Hematopoietic multipotent progenitor cell treated with erythropoietin and hydrocortisone succinate and interleukin-3 and kit ligand, for 6 days (in vitro differentiated cells): Measurements from ENCODE around the gene MED12L.
"Not testable (repeated sequence)": the region's sequence is repeated elsewhere in the genome, so short reads cannot be mapped to it uniquely, and the experiment has no call there.

Source experiments
- DNase-seq: peaks from one replicate; pipeline ENCODE4 v3.0.0-alpha.2; 2015

MED12L gene

DNA sequence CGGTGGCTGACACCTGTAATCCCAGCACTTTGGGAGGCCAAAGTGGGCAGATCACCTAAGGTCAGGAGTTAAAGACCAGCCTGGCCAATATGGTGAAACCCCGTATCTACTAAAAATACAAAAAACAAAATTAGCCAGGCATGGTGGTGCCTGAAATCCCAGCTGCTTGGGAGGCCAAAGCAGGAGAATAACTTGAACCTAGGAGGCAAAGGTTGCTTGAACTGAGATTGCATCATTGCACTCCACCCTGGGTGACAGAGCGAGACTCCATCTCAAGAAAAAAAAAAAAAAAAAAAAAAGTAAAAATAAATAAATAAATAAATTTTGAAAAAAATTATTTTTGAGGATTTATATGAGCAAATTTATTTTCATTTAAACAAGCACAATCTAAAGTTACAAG lies 306.7 kb downstream of the MED12L start:
- not testable (repeated sequence) for DNase-seq

DNA sequence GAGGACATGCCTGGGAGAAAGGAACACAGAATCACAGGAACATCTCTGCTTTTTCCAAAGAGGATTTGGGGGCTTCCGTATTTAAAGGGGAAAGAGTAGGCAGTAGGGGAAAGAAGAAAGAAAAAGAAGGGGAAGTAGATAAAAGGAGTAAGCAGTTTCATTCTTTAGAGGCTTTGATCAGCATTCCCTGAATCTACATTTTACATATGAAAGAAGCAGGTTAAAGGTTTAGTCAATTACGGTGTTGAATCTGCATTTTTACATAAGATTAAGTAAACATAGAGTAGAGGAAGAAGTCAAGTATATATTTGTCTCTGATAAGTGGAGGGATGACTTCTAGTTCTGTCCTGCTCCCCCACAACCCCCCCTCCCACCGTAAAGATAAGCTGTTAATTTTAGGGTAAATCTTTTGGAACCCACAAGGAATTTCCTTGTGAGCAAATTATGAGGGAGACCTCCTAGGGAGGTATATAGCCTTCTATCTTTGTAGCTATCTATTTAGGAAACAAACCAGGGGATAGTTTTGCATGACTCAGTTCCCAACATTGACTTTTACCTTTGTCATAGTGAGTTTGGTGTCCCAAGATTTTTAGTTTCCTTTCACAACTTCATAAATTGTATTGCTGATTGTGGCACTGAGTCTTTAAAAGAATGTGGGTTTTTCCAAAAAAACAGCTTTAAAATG lies 307.8 kb downstream of the MED12L start:
- DNase-seq, result no peak

DNA sequence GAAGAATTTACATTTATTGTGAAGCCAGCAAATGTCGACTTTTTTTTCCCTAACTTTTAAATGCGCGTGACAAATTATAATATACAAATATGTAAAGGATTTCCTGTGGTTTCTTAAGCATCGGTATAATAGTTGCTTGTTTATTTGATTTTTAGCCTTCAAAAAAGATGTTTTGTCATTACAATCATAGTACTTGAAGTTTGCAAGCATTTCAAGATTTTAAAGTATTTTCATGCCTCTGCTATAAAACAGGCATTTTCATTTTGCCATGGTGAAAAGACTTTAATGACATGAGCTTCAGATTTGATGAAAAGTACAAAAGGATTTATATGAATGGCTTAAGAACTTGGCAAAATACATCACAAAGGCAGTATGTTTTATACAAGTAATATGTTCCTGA lies 308.5 kb downstream of the MED12L start:
- no peak for DNase-seq

DNA sequence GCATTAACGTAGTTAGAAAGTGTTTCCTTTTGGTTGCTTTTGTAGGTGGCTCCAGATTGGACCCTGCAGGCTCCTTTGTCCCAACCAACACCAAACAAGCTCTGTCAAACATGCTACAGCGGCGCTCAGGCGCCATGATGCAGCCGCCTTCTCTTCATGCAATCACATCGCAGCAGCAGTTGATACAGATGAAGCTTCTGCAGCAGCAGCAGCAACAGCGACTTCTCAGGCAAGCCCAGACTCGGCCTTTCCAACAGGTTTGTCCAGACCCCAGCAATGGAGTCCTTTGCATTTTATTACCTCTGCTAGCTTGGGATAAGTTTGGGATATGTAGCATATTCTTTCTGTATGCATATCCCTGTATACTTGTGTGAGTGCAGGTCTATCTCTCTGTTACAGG lies 309.1 kb downstream of the MED12L start:
- DNase-seq, result no peak

DNA sequence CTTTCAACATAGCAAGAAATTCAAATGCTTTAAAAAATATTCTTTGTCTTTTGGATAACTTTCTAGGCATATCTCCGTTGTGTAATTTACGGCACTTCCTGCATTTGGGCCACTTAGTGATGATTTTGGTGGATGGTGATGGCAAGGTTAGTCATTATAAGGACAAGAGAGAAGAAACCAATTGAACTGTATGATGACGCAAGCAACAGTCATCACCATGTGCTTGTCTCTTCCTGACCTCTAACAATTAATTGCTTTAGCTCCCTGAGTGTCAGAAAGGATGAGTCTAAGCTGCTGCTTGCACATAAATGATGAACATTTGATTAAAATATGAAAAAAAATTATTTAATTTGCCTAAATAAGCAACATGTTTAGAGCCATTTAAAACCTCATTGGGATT lies 310.3 kb downstream of the MED12L start:
- no peak for DNase-seq

DNA sequence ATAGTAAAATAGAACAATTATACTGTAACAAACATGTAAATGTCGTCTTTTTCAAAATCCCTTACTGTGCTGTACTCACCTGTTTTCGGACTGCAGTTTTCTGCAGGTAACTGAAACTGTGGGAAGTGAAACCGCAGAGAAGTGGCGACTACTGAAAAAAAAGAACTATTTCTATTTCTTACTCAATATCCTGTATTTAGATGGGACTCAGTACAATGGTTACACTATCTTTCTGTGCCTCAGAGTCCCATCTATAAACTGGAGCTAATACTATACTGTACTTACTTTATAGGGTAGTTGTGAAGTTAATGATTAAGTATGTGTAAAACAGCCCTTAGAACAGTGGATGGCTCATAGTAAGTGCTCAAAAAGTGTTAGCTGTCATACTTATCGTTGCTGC lies 313.4 kb downstream of the MED12L start:
- DNase-seq, result no peak

DNA sequence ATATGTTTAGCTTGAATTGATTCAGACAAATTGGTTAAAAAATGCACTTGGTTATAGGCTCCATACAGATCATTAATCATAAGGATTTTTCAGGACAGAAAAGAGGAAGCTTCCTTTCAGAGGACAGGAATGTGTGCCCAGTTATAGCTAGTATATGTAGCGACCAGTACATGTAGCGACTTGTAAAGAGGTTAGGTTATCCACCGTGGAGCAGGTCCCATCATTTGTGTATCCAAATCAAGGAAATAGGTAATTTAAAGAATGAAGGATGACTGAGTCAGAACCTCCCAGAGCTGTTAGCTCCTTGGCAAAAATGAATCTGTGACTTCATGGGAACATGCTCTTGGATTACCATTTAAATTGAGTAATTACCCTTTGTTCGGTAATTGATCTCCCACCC lies 314.9 kb downstream of the MED12L start:
- no peak for DNase-seq

DNA sequence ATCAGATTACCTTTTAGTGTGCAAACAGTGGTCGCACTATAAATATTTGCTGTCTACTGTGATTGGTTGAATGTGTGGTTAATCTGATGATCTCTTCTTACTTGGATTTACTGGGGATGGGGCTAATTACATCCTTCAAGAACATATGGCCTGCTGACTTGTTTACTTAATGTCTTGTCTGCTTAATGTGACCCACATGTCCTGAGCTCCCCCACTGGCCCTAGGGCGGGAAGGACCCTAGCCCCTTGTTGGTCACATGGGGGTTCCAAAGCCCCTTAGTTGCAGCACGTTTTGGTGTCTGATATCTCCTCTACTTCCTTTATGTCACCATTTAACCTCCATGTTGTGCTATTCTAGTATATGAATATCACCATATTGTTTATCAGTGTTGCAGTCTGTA lies 316.9 kb downstream of the MED12L start:
- no peak for DNase-seq

DNA sequence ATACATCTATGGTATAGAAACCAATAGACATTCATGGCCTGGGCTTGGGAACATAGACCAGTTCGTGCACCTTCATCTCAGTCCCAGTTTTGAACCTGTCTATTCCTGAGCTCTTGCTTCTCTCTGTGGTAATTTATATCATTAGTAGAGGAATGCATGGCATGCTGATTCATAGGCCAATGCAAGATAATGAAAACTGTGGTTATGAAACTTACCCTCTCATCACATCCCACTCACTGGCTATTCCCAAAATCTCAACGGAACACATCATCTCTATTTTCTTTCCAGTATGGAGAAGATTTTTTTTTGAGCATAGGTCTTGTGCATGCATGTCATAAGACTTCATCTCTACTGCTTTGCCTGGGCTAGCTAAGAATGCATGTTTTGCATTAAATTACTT lies 317.8 kb downstream of the MED12L start:
- DNase-seq, result no peak

DNA sequence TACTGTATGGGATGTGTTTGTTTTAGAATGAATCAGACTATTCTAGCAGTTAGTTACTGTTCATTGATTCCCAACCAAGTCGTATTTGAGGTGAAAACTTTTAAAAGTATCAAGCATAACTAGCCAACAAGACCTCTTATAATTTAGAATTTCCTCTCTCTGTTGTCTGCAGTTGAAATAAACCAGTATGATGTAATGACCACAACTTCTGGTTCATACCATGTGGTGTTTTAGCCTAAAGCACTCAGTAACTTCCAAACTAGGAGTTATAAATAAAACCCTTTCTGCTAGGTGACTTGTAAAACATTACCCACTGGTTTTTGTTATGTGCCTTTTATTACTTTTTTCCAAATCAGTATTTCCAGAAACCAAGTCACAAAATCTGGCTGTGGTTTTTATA lies 318.9 kb downstream of the MED12L start:
- DNase-seq, result peak; percentile 30

DNA sequence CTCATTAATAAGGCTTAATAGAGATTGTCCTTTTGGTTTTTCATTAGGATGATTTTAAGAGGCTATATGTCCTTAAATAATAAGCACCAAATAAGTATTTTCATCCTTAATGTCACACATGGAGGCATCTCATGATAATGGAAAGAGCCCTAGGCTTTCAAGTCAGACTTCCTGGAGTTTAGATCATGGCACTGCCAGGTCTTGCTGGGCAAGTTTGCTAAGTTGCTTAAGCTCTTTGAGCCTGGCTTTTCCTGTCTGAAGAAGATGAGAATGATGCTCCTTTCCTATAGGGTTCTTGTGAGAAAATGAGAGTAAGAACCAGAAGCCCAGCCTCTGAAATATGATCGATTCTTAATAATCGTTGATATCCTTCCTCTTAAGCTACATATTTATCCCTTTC lies 322.5 kb downstream of the MED12L start:
- DNase-seq, result no peak

DNA sequence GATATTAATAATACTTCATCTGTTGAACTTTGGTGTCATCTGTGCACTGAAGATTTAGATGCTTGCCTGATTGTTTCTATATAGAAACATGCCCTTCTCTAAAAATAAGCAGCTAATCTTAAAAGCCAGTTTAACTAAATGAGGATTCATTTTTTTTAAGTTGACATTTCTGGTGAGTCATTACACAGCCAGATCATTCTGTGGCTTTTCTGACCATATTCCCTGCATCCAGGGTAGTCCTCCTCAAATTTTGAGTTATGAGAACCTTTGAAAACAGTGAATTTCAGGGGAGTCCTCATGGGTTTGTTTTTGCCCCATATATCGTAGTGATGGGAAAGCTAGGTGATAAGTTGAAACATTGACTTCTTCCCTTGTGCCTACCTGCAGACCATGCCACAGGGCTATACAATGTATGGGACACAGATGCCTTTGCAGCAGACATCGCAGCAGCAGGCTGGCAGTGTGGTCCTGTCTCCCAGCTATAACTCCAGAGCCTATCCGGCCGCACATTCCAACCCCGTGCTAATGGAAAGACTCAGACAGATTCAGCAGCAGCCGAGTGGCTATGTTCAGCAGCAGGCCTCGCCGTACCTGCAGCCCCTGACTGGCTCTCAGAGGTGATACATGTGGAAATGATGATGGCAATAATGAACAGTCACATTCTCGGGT lies 325.6 kb downstream of the MED12L start:
- DNase-seq, result no peak

DNA sequence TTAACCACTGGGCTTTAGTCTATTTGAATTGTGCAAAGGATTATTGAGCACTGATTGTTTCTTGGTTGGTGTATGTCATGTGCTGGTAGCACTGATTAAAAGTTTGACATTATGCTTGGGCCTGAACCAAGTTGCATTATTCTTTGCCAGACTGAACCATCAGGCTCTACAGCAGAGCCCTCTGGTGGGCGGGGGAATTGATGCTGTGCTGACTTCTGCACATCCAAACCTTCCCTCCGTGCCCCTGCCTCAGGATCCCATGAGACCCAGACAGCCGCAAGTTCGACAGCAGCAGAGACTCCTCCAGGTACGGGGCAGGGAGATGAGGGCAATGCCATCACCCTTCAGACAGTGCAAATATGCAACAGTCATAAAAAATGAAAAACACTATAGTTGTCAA lies 327.5 kb downstream of the MED12L start:
- DNase-seq, result no peak

DNA sequence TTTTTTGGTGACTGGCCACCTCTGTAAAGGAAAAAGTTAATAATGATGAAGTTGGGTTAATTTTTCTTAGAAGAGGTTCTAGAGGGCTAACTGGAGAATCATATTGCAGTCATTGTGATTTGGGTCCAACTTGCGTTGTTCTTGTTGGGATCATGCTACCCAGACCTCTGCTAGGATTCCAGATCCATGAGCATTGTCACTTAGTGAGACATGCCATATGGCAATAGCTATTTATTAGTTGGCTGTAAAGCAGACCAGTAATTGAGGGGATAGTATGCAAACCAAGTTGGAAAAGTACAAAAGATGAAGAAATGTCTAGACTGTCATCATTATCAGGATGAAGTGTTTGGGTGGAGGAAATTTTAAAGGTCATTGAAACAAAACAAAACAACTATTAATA lies 329.8 kb downstream of the MED12L start:
- DNase-seq, result no peak

DNA sequence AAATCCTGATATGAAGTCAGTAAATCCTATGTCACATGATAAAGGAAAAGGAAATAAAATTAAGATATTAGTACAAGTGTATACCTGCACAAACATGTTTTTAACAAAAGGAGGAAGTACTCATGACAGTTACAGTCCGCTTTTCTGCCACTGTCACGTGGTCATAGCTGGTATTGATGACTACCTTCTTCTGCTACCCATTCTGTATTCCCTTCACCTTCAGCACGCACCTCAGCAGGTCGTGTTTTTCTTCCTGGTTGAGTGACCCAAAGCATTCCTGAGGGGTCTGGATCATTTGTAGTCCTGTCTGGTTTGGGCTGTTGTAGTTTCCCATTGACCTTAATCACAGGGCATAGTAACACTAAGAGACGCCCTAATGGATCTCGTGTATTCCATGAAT lies 334.3 kb downstream of the MED12L start:
- no peak for DNase-seq

DNA sequence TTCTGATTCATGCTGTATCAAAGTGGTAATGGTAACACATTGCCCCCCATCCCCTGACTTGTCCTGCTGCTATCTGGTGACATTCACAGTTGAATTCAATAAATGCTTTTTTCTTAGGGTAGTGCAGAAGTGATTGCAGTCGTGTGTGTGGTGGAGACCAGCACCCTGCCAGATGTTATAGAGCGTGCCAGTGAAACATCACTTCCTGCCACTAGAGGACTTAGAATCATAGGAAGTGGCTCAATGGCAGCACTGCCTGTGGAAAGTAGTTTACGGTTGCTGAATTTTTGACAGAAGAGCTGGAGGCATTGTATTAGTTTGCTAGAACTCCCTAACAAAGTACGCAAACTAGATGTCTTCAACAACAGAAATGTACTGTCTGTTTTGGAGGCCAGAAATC lies 336.5 kb downstream of the MED12L start:
- DNase-seq, result peak; percentile 31

DNA sequence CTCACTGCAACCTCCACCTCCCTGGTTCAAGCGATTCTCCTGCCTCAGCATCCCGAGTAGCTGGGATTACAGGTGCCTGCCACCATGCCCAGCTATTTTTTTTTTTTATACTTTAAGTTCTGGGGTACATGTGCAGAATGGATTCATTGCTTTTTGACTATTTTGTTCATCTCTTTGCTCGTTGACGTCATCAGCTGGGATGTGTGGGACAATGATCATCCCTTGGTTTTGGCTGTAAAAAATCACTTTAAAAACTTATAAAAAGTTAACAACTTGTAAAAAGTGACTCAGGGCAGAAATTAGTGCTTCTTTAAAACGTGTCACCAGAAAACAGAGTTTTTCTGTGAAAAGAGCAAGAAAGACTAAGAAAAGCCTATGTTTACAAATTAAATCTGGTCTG lies 337.6 kb downstream of the MED12L start:
- no peak for DNase-seq

DNA sequence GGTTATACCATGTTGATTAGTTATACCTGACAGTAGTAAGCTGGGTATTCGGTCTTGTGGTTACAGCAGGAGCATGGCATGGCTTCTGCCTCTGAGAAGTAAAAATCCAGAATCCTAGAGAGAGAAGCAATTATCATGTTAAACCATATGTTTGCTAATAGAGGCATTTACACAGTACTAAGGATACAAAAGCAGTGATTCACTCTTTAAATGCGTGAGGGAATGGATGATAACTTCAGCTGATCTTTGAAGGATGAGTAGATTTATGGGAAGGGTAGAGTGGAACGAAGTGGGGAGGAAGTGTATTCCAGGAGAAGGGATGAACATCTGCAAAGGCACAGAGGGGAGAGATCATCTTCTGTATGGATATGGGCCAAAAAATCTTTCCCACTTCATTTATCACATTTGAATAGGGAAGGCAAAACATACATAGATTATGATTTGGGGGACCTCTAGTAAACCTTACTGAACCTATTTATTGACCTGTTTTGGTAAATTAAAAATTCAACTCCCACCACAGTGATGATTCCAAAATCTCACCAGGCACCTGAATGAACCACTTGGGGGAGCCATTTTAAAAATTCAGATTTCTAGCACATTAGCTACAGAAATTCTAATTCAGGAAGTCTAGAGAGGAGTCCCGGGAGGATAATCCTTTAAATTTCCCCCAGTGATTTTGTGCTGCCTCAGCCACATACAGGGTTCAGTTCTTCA lies 340.3 kb downstream of the MED12L start:
- peak; percentile 26 for DNase-seq

DNA sequence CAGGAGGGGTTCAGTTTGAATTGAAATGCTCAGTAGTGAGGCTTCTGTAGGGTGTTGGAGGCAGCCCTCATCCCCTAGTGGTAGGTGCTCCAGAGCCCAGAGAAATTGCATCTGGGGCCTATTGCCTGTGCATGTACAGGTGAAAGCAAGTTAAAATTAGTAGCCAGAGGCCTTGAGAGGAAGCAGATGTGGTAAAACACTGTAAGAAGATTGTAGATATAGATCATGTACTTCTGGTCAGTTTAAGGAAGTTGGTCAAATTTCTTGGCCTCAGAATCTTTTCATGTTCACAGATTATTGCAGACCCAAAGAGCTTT lies 340.8 kb downstream of the MED12L start:
- peak; percentile 49 for DNase-seq

DNA sequence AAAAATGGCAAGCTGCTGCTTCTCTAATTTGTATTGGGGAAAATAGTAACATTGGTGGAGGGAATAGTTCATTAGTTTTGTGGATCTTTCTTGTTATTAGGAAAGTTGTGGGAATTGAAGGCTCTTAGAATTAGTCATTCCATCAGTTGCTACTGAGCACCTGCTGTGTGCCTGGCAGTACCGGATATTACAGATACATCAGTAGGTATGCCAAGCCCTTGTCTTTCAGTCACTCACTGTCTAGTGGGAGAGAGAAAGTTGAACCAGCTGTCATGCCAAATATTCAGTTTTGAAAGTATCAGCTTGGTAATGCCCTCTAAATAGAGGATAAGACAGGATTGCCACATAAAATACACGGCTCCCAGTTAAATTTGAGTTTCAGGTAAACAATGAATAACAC lies 342.9 kb downstream of the MED12L start:
- no peak for DNase-seq

DNA sequence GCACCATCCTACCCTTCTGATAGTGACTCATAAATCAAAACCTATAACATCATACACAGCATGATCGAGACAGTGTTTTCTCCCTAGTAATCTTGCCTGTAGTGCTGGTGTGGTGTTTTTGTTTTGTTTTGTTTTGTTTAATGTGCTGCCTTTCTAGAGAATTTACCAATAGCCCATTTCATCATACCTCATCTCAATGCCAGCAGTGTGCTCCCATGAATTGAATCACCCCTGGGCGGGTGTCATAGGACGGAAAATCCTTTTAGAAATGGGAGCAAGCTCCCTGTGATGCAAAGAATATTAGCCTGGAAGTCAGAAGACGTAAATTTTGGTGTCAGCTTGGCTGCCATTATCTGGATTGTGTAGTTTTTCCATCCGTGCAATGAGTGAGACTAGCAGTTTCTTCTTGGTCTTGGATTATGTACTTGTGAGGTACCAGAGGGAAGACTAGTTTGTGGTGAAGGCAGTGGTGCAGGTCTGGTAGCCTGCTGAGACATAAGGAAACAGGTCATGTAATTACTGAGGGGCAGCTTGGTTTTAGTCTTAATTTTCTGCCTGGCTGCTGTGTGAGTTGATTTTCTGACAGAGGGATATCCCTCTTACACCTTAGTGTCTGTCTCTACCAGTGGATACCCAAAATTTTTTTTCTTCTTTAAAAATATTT lies 345.5 kb downstream of the MED12L start:
- DNase-seq, result no peak

DNA sequence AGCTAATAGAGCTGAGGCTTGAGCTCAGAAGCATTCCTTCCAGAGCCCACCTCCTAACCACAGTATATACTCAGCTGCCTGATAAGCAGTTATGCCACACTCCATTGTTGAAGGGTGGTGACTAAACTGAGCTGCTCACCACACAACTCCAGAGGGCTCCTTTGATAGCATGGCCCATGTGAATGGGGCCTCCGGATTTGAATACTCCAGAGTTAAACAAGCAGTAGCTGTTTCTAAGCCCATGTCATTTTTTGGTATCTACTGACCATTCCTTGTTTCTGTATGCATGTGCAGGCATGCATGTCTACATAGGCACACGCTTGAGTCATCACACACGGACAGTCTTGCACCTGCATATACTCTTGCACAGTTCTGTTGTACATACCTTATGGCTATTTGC lies 346.5 kb downstream of the MED12L start:
- DNase-seq, result peak; percentile 93

DNA sequence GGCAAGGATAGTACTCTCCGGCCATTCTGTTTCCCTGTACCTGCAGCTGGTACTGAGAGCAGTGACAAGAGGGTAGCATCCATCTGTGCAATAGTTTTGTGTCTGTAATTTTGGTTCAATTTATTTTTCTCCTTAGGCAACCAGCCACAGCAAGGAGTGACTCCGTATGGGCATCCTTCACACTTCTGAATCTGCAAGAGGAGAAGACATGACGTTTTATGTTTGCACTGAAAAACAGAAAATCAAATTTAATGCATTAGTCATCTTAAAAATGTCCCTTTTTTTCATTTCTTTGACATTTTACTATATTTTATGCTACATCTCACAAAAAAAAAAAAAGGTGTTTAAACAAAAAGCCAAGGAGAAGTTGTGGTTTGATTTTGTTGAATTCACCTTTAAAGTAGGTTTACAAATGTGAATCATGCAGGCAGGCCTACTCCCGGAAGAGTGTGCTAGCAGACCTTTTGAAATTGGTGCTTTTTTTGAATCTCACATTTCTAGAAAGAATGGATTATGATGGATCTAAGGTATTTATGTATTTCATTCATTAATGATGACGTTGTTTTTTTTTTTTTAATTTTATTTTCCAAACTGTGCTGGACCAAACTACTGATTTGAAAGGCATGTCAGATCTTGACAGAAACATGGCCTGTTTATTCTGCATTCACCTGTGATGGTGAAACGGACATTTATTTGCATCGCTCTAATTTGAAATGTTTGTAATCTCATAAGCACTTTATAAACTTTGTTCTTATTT lies 347.3 kb downstream of the MED12L start:
- no peak for DNase-seq
